Uterus (tissue), 2 donors: ENCODE measurements around the gene RAP1GAP.

Source experiments
- POLR2A ChIP-seq, 2 donors: fragments of 450-650 bp; IDR thresholded peaks; one replicate each; pipeline ENCODE4 v1.6.1; 2016; ENCODE audit warnings: antibody characterized with exemption in 2 of 2, mild to moderate bottlenecking in 1 of 2, moderate library complexity in 1 of 2
- TF ChIP-seq, protein P1 (sequence below), 4 experiments: fragments of 200-600 bp in 2 of 4; fragments of 450-650 bp in 2 of 4; sonication (generic) in 2 of 4; IDR thresholded peaks; one replicate each; pipeline ENCODE4 v1.5.1; 2016 to 2019; ENCODE audit warnings: antibody characterized with exemption in 4 of 4, mild to moderate bottlenecking in 2 of 4, moderate library complexity in 1 of 4

DNA sequence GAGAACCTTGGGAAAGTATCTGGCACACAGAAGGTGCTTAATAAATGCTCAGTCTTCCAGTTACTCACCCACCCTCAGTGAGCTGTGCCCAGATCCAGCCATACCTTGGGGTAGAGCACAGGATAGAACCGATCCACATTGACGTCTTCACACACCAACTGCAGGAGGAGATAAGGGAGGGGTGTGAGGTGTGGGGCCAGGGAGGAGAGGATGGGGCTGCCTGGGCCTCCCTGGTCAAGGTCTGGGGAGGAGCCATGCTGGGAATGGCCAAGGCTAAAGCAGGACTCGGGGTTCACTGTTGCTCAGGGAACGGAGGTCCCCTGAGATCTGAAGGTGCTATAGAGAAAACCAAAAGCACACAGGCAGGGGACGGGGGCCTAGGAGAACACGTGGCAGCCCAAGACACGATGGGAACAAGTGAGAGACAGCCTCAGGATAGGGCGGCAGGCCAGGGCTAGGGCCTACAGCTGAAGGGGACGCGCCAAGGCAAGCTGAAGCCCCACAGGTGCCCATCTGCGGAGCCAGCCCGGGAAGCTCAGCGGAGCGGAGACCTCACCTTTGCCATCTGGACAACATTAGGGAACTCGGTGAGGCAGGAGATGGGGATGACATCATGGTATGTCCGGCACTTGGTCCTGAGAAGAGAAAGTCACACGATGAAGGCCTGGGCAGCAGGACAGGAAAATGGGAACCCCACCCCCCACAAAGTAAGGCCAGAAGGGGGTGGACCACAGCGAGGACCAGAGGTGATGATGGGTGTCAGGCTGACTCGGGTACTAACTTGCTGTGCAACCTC, 55.9 kb downstream of the RAP1GAP start:
- TF ChIP-seq, protein P1, sequence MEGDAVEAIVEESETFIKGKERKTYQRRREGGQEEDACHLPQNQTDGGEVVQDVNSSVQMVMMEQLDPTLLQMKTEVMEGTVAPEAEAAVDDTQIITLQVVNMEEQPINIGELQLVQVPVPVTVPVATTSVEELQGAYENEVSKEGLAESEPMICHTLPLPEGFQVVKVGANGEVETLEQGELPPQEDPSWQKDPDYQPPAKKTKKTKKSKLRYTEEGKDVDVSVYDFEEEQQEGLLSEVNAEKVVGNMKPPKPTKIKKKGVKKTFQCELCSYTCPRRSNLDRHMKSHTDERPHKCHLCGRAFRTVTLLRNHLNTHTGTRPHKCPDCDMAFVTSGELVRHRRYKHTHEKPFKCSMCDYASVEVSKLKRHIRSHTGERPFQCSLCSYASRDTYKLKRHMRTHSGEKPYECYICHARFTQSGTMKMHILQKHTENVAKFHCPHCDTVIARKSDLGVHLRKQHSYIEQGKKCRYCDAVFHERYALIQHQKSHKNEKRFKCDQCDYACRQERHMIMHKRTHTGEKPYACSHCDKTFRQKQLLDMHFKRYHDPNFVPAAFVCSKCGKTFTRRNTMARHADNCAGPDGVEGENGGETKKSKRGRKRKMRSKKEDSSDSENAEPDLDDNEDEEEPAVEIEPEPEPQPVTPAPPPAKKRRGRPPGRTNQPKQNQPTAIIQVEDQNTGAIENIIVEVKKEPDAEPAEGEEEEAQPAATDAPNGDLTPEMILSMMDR (IDR thresholded peaks at IDR 0.05) = no peak
- no peak for TF ChIP-seq POLR2A (IDR thresholded peaks at IDR 0.05)
